ENCODE data around the gene CAMK4.

DNA sequence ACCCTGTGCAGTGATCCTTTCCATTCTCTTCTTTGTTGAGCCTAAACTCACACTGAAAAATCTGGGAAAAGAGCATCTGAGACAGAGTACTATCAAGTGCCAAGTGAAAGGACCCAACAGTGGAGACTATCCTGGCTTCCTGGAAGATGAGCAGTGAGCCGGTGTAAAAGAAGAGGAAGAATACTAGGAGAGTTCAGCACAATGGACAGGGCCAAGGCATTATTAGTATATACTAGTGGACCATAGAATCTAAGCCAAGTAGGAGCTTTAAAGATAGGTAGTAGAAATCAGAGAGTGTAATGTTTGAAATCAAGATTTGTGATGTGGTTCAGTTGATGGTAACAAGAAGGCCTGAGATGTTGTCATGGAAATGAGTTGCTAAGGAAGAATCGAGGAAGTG lies 140.8 kb downstream of the CAMK4 start:
- TF ChIP-seq, protein P1, sequence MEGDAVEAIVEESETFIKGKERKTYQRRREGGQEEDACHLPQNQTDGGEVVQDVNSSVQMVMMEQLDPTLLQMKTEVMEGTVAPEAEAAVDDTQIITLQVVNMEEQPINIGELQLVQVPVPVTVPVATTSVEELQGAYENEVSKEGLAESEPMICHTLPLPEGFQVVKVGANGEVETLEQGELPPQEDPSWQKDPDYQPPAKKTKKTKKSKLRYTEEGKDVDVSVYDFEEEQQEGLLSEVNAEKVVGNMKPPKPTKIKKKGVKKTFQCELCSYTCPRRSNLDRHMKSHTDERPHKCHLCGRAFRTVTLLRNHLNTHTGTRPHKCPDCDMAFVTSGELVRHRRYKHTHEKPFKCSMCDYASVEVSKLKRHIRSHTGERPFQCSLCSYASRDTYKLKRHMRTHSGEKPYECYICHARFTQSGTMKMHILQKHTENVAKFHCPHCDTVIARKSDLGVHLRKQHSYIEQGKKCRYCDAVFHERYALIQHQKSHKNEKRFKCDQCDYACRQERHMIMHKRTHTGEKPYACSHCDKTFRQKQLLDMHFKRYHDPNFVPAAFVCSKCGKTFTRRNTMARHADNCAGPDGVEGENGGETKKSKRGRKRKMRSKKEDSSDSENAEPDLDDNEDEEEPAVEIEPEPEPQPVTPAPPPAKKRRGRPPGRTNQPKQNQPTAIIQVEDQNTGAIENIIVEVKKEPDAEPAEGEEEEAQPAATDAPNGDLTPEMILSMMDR (conservative IDR thresholded peaks at IDR 0.05): no peak
- no peak for TF ChIP-seq EZH2 (IDR thresholded peaks at IDR 0.05; ENCODE audit: low read depth)

Data from PC-9 (cell line).